RWPE1 (cell line): ENCODE measurements around the gene KCNQ1.

Source experiments
- CTCF ChIA-PET: fragments of 350-600 bp; sonication (Branson Sonifier 250); formaldehyde crosslinking; extraction: SDS; loops from one replicate; lab custom pipeline; 2021; lab: Yijun Ruan, JAX
- POLR2A ChIA-PET: fragments of 400-600 bp; formaldehyde crosslinking; extraction: SDS; loops from one replicate; lab custom pipeline; 2020; ENCODE audit warnings: antibody characterized with exemption; ENCODE audit not compliant: low non-redundant PET; lab: Yijun Ruan, JAX
- DNase-seq: peaks from one replicate; pipeline ENCODE4 v3.0.0; 2012; ENCODE audit warnings: low spot score
- H3K27ac ChIP-seq: fragments of 450-650 bp; 2 replicates; pipeline ENCODE4 v1.5.1; 2017
- CTCF ChIP-seq: fragments of 450-650 bp; conservative IDR thresholded peaks from 2 replicates; pipeline ENCODE4 v1.5.1; 2017; ENCODE audit warnings: low read depth, mild to moderate bottlenecking

Gene KCNQ1

DNA sequence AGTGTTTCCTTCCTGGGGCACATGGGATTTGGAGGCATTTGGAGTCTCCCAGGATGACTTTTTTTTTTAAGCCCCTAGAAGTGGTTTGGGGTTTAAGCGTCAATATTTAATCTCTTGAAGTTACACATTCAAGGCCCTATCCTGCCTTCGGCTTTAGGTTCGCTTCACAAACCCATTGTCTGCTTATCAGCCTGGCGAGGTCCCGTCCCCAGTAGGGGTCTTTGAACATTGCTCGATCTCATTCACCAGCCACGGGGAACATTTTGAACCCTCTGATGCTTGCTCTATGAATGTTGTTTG is 75.9 kb downstream of the KCNQ1 start:
- no peak for TF ChIP-seq CTCF
- ChIA-PET POLR2A (no interaction called here), CTCF (no interaction called here)
- H3K27ac ChIP-seq: no peak overlapping the region
- DNase-seq: no peak

DNA sequence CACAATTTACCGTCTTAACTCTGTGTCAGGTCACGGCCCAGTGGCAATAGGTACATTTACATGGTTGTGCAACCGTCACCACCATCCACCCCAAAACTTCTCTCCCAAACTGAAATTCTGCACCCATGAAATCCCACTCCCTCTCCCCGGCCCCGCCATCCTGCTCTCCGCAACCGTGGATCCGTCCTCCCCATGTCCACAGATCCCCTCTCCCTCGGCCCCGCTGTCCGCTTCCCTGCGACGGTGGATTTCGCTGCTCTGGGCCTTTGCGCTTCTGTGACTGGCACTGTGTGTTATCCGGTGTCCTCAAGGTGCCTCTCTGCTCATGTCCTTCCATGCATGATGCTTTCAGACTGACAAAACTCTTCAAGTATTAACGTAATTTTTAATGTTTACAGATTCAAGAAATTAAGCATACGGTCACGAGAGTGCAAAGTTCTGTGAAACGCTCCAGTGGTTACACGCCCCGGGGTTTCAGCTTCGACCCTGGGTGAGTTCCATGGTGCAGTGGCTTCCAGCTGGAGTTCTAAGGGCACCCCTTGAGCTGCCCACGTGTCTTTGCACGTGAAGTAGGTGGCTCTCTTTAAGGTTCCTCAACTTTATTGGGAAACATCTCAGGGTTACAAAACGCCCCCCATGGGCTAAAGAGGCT is 76.4 kb downstream of the KCNQ1 start:
- ChIA-PET POLR2A (no interaction called here), CTCF (no interaction called here)
- H3K27ac ChIP-seq: no peak overlapping the region
- no peak for DNase-seq
- no peak for TF ChIP-seq CTCF

GRCh38 chr11:2521733-2522630 is 77.2 kb downstream of the KCNQ1 start:
- DNase-seq: no peak
- no peak for TF ChIP-seq CTCF
- H3K27ac ChIP-seq: no peak overlapping the region
- ChIA-PET CTCF (no interaction called here), POLR2A (no interaction called here)

DNA sequence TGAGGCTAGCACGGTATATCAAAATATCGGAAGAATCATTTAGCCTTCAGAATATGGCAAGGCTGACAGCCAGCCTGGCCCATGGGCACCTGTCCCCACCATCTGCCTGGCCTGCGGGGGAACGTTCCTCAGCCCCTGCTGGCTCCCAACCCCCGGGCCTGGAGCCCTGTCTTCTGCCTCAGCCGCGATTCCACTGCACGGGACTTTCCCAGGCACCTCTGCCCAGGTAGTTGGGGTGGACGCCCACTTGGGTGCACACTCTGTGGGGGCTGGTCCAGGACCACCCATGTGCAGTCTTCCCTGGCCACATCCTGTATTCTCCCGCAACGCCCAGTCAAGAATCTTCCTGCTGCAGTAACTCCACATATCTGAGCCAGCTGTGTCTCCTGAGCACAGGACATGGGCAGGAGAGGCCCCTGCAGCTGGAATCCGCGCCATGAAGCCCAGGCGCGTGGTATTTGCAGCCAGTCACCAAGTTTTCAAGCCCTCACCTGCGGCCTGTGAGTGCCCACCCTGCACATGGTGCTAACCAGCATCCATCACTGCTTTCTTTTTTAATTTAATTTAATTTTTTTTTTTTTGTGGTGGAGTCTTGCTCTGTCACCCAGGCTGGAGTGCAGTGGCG is 77.9 kb downstream of the KCNQ1 start:
- no peak for TF ChIP-seq CTCF
- ChIA-PET POLR2A (interaction anchor here (0.6 kb wide), 1 partner anchor 410 kb away, joined by 4 read pairs; no protein-coding TSS in a partner anchor), CTCF (no interaction called here)
- no peak overlapping the region for H3K27ac ChIP-seq
- no peak for DNase-seq

DNA sequence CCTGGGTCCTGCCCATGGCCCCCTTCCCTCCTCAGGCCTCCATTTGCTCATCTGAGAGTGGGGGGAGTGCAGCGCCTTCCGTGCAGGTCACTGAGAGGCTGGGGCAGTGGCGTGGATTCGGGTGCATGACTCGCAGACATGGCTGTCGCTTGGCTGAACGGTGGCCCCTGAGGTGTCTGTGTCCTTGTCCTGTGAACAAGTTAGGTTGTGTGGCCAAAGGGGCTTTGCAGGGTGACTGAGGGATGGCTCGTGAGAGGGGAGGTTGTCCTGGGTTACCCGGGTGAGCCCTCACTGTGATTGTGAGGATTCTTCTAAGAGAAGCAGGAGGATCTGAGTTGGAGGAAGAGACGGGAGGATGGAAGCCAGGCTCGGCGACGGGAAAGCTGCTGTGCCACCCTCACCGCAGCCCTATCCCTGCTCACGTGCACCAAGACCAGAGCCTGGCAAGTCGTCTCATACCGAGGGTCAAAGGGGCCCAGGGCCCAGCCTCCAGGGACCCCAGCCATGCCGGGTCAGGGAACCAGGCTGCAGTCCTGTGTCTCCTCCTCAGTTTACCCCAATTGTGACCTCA is 79.1 kb downstream of the KCNQ1 start:
- TF ChIP-seq CTCF: no peak
- H3K27ac ChIP-seq: no peak overlapping the region
- no peak for DNase-seq
- ChIA-PET POLR2A (interaction anchor here (0.6 kb wide), 1 partner anchor 409 kb away, joined by 4 read pairs; no protein-coding TSS in a partner anchor), CTCF (interaction anchor here (1.3 kb wide), 1 partner anchor 9 kb away, joined by 3 read pairs; no protein-coding TSS in a partner anchor)

DNA sequence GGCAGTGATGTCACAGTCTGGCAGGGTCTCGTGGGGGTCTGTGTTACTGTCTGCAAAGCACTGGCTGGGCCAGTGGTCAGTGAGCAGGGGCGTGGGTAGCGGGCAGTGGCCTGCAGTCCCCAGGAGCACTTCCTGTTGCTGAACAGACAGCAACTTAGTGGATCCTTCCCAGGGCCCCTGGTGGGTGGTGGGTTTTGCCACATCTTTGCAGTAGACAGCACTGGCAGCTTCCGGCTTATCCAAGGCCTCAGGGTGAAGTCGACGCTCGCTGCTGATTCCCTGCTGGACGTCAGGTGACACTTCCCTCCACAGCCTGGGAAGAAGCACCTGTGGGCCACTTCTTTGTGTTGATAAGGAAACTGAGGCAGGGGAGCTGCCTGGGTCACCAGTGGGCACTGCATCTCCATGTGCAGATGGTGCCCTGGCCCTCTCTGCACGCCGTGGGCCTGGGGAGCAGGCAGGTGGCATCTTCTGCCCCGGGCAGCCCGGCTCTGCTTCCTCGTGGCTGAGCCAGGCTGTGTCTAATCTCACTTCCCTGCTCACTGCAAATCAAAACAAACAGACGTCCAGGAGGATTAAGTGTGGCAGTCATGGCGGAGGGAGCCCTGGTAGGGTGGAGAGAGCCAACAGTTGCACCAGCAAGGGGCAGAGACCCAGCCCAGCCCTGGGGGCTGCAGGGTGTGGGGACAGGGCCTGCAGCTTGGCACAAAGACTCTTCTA is 79.8 kb downstream of the KCNQ1 start:
- ChIA-PET CTCF (interaction anchor here (1.3 kb wide), 1 partner anchor 9 kb away, joined by 3 read pairs; no protein-coding TSS in a partner anchor), POLR2A (no interaction called here)
- TF ChIP-seq CTCF: no peak
- H3K27ac ChIP-seq: no peak overlapping the region
- DNase-seq: no peak
